ENCODE measurements around the gene OSGIN1.

Gene OSGIN1

DNA sequence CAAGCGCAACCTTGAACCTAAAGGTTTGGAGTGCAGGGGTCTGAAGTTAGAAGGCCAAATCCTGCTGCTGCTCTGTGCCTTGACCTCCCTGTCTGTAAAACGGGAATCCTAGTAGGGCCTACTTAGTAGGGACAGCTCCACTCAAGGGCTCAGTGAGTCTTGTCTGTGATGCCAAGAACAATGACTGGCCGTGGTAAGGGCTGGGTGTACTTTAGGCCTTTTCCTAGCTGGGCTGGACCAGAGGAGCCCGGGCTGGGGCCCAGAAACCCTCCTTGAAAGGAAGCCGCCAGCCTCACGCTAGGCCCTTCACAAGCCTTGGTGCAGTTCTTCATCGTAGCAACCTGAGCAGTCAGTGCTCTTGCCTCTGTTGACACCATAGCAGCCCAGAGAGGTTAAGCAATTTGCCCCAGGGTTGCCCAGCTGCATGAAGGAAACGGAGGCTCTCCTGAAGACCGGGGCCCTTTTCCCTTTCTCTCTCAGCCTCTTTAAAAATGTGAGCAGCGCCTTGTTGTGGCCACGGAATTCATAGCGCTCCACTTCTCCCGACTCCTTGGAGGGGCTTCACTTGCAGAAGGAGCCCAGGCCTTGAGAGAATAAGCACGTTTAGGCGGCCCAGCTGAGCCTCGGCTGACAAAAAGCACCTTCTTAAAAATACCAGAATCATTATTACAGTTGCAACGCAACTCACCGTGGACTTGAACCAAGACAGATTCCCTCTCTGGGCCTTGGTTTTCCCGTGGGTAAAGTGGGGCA lies 19.4 kb downstream of the OSGIN1 start:
- DNase-seq (ENCODE audit: low spot score), result no peak

DNA sequence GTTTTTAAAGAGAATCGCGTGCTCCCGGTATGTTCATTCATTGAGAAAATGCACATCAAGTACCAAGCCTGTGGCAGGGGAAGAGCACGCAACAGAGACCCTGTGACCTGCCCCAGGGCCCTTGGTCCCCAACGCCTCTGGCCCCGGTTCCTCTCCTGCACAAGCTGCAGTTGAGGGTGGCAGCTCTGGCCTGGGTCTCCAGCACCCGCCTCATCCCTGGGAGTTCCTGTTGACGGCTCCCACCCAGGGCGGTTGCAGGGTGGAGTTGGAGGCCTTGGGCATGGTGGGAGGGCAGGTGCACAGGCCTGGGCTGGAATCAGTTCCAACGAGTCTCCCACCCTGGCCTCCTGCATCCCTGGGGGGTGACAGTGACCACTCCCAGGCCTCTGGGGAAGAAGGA lies 20.0 kb downstream of the OSGIN1 start:
- DNase-seq (ENCODE audit: low spot score), result no peak

DNA sequence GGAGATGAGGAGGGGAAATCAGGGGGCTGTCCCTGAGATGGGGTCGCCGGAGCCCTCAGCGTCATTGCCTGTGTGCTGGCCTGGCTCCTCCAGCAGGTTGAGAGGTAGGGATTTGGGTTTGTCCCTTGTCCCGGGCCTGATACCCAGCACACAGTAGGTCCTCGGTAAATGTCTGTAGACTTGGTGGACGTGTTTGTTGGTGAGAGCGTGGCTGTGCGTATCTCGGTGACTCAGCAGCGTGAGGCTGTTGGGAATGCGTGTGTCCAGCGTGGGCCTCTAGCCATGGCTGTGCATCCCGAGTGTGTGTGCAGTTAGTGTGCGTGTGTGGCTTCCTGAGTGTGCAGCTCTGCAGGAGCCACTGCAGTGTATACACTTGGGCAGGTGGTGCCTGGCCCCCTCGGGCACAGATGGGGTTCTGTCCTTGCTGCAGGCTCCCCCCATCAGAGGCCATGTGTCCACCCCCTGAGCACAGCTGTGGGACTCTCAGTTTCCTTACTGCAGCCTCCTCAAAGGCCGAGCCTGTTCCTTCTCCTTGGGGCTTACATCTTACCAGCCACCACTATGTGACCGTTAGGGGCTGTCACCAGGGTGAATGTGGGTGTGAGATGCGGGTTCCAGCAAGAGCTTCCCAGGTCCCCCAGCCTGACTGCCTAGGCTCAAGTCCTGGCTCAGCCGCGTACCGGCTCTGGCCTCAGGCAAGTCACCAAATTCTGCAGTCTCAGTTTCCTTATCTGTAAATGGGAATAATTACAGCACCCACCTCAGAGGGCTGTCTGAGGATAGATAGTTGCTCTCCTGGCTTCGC lies 20.7 kb downstream of the OSGIN1 start:
- no peak for DNase-seq (ENCODE audit: low spot score)

- DNase-seq (ENCODE audit: low spot score), result no peak
Observed at GRCh38 chr16:83974475-83974874, 21.4 kb downstream of the OSGIN1 start.

DNA sequence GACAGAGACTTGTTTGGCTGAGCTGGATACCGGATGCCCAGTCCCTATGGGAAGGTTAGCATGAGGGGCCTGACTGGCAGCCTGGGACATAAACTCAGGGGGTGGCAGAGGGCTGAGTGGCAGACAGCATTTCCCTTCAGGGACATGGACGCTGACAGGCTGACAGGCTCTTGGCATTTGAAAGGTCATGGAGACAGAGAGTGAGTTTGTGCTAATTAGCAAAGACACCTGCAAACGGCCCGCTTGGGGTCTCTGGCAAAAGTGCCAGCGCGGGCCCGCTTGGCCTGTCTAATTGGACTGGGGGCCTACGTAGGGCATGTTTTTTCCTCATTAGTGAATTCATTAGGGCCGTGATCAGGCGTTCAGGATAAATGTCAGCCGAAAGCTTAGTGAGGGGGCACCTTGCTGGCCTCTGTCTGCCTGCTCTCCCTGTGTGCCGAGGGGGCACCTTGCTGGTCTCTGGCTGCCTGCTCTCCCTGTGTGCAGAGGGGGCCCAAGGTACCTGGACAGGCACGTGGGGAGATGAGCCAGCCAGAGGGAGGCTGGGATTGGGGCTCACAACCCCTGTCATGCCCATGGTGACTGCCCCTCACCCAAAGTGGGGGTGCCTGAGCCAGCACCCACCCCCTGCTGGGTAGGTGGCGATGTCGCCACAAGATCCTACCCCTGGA lies 22.7 kb downstream of the OSGIN1 start:
- DNase-seq (ENCODE audit: low spot score), result no peak

GRCh38 chr16:83977056-83977815 lies 24.2 kb downstream of the OSGIN1 start:
- no peak for DNase-seq (ENCODE audit: low spot score)

DNA sequence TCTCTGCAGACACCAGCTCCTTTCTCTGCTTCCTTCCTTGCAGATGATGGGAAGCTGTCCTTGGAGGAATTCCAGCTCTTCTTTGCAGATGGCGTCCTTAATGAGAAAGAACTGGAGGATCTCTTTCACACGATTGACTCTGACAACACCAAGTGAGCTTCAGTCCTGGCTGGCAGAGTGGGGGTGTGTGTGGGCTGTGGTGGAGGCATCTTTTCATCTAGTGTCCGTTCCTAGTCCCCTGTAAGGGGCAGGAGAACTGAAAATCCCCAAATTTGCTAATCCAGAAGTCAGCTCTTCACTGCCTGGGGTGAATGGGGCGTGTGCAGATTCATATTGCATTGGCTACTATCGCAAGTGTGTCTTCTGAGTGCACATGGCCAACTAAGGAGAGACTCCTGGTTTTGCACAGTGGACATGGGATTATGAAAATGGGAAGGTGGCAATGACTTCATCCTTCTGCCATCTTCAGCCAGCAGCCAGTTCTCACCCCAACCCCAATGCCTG lies 25.4 kb downstream of the OSGIN1 start:
- no peak for DNase-seq (ENCODE audit: low spot score)

GRCh38 chr16:83979441-83979840 lies 26.4 kb downstream of the OSGIN1 start:
- DNase-seq (ENCODE audit: low spot score), result no peak

GRCh38 chr16:83980794-83981193 lies 27.8 kb downstream of the OSGIN1 start:
- no peak for DNase-seq (ENCODE audit: low spot score)

DNA sequence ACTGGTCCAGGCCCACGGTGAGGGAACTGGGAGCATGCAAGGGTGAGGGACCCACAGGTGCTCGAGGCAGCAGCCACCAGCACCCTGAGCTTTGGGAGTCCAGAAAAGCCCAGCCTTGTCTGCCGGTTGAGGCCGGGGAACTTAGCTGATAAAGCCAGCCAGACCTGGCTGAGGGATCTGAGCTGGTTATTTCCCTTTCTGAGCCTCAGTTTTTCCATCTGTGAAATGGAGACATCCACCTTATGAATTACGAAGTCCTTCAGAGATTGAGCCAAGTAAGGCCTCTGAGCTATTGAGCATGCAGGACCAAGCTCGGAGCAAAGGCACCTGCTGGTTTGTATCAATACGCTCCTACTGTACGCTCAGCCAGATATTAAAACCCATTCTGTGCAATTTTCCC lies 28.8 kb downstream of the OSGIN1 start:
- no peak for DNase-seq (ENCODE audit: low spot score)

DNA sequence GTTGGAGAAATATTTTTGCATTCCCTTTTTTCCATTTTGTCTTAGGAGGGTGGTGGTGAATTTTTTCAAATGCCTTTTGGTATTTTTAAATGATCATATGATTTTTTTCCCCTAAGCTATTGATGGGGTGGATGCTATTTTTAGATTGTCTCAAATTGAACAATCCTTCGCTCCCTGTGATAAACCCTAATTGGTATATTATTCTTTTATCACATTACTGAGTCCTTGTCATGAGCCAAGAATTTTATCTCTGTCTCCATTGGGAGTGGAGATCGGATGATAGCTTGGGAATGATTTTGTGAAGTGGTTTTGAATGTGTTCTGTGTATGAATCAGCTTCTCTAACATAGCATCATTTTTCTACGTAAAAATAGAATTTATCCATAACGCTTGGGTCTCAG lies 30.5 kb downstream of the OSGIN1 start:
- DNase-seq (ENCODE audit: low spot score), result no peak

DNA sequence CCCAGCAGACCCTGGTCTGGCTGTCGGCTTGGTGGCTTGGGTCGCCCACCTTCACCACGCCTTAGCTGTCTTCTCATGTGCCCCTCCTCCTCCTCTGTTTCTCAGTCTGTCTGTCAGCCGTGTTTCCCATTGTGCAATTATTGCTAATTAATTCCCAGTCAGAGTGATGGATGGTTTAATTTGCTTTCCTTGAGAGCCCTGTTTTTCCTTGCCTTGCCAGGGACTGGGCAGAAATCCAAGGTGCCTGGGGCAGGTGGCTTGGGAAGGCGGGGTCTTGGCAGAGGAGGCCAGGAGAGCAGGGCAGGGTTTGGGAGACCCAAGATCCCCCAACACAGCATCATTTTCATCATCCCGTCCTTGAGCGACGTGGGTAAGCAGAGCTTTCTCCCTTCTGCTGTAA lies 36.3 kb downstream of the OSGIN1 start:
- DNase-seq (ENCODE audit: low spot score), result no peak

- no peak for DNase-seq (ENCODE audit: low spot score)
Observed at GRCh38 chr16:83990492-83990891, 37.5 kb downstream of the OSGIN1 start.

- DNase-seq (ENCODE audit: low spot score), result peak; percentile 37
Observed at GRCh38 chr16:83992624-83993023, 39.6 kb downstream of the OSGIN1 start.

- DNase-seq (ENCODE audit: low spot score), result no peak
Observed at GRCh38 chr16:83994087-83994486, 41.0 kb downstream of the OSGIN1 start.

DNA sequence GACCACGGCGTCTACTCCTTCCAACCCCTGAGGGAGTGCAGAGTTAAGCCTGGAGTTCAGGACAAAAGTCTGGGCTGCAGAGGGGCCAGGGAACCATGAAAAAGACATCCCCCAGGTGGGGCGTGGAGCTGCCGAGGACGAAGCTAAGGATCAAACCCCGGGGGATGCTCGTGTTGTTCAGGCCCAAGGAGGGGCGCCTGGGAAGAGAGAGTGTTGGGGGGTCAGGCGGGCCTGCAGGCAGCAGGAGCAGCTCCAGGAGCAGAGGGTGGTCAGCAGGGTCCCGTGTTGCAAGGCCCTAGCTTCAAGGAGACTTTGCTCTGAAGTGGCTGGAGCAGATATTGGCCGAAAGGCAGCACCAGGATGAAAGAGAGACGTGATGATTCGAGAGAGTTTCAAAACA lies 41.7 kb downstream of the OSGIN1 start:
- no peak for DNase-seq (ENCODE audit: low spot score)

DNA sequence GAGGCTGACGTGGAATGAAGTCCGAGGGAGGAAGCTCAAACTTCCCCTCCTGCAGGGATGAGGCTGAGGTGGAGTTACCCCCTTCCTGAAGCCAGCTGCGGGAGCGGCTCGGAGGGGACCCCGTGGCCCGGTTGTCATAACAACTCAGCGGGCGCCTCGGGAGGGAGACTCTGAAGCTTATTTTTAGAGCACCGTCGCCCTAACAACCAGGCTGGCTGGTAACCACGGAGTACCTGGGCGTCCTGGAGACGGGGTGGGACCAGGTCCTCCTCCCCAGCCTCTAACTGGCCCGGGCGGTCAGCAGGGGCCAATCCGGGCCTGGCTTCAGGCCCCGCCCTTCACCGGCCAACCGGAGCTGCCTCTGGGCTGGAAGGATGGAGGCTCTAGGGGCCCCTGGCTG lies 42.7 kb downstream of the OSGIN1 start:
- peak; percentile 52 for DNase-seq (ENCODE audit: low spot score)

DNA sequence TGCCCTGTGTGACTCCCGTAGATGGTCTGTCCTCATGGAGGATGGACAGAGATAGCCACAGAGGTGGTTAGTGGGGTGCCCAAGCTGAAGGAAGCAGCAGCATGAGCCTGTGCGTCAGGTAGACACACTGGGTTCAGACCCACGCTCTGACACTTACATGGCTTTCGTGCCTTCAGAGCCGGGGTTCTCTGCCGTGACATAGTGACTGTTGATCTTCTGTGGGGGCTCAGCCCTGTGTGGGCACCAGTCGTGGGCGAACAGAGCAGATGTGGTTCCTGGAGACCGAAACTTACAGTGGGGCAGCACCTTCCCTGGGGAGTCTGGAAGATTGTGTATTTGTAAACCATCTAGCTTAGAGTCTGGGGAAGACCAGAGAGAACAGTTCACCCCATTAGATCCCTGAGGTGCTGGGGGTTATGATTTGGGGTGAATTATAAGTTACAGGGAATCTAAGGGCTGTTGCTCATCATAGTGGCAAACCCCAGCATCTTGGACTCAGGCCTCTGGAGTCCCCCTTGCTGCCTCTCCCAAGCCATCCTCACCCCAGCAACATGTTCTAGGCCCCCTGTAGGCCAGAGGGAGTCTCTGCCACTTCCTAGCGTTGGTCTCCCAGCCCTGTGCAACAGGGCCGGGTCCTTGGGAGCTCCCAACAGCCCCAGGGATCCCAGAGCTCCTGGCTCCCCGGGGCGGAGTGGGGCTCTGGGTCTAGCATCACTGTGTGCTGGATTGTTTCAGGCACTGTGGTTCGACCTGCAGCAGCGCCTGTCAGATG lies 43.6 kb downstream of the OSGIN1 start:
- DNase-seq (ENCODE audit: low spot score), result no peak

DNA sequence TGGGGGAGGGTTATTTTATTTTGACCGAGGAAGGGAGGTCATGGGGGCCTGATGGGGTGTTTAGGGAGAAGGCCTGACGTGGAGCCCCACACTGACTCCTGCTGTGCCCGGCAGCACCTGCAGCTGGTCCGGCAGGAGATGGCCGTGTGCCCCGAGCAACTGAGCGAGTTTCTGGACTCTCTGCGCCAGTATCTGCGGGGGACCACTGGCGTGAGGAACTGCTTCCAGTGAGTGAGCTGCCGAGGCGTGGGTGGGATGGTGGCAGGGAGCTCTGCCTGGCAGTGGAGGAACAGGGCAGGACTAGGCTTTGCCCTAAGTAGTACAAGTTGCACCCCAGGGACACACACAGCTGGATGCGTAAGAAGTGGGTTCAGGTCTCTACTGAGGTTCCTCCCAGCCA lies 45.1 kb downstream of the OSGIN1 start:
- DNase-seq (ENCODE audit: low spot score), result no peak

GRCh38 chr16:84000989-84001642 lies 48.1 kb downstream of the OSGIN1 start:
- DNase-seq (ENCODE audit: low spot score), result no peak

DNA sequence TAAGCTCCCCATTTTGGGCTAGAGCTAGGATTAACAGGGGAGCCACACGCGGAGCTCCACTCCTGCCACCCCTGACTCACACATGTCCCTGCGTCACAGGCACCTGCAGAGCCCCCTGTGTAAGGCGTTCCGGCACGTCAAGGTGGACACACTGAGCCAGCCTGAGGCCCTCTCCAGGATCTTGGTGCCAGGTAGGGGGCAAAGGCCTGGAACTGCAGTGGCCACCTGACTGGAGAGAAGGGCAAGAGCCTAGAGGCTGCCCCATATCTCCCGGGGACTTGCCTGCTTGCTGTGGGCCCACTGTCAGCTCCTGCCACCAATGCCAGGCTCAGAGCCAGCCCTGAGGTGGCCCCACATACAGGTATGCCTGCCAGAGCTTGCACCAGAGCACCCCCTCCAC lies 48.7 kb downstream of the OSGIN1 start:
- DNase-seq (ENCODE audit: low spot score), result no peak

All from Ammon's horn (tissue), 1 donor.